ENCODE data around the gene PRKCZ.

PRKCZ gene

GRCh38 chr1:2067393-2067792, 17.2 kb downstream of the PRKCZ start:
- no peak for DNase-seq (ENCODE audit: low read depth)

GRCh38 chr1:2067981-2068380, 17.8 kb downstream of the PRKCZ start:
- no peak for DNase-seq (ENCODE audit: low read depth)

- DNase-seq (ENCODE audit: low read depth), result no peak
Observed at GRCh38 chr1:2068951-2069350, 18.7 kb downstream of the PRKCZ start.

GRCh38 chr1:2070016-2070415, 19.8 kb downstream of the PRKCZ start:
- DNase-seq (ENCODE audit: low read depth), result no peak

GRCh38 chr1:2070800-2071530, 20.8 kb downstream of the PRKCZ start:
- no peak for DNase-seq (ENCODE audit: low read depth)

GRCh38 chr1:2072109-2072806, 22.0 kb downstream of the PRKCZ start:
- DNase-seq (ENCODE audit: low read depth), result no peak

- no peak for DNase-seq (ENCODE audit: low read depth)
Observed at GRCh38 chr1:2072891-2073290, 22.7 kb downstream of the PRKCZ start.

GRCh38 chr1:2073382-2074230, 23.4 kb downstream of the PRKCZ start:
- no peak for DNase-seq (ENCODE audit: low read depth)

GRCh38 chr1:2074396-2074795, 24.2 kb downstream of the PRKCZ start:
- DNase-seq (ENCODE audit: low read depth), result no peak

- DNase-seq (ENCODE audit: low read depth), result no peak
Observed at GRCh38 chr1:2074944-2075740, 24.9 kb downstream of the PRKCZ start.

- DNase-seq (ENCODE audit: low read depth), result no peak
Observed at GRCh38 chr1:2076826-2077225, 26.6 kb downstream of the PRKCZ start.

GRCh38 chr1:2078170-2078569, 28.0 kb downstream of the PRKCZ start:
- no peak for DNase-seq (ENCODE audit: low read depth)

- DNase-seq (ENCODE audit: low read depth), result no peak
Observed at GRCh38 chr1:2079396-2080085, 29.3 kb downstream of the PRKCZ start.

GRCh38 chr1:2080140-2080539, 29.9 kb downstream of the PRKCZ start:
- no peak for DNase-seq (ENCODE audit: low read depth)

GRCh38 chr1:2080884-2081283, 30.7 kb downstream of the PRKCZ start:
- DNase-seq (ENCODE audit: low read depth), result no peak

- DNase-seq (ENCODE audit: low read depth), result no peak
Observed at GRCh38 chr1:2081326-2081885, 31.2 kb downstream of the PRKCZ start.

GRCh38 chr1:2082064-2082463, 31.9 kb downstream of the PRKCZ start:
- DNase-seq (ENCODE audit: low read depth), result no peak

GRCh38 chr1:2083666-2084065, 33.5 kb downstream of the PRKCZ start:
- DNase-seq (ENCODE audit: low read depth), result no peak

- no peak for DNase-seq (ENCODE audit: low read depth)
Observed at GRCh38 chr1:2084306-2084705, 34.1 kb downstream of the PRKCZ start.

GRCh38 chr1:2085080-2085479, 34.9 kb downstream of the PRKCZ start:
- no peak for DNase-seq (ENCODE audit: low read depth)

- DNase-seq (ENCODE audit: low read depth), result no peak
Observed at GRCh38 chr1:2086446-2087078, 36.4 kb downstream of the PRKCZ start.
